GM12891 (cell line): Measurements from ENCODE around the gene CDK18. TPM values are rescaled to one million over a fixed set of nuclear protein-coding genes. Genes with fewer than 3 reads are reported as not detected.

ENCODE experiments used
- DNase-seq: peaks from one replicate; pipeline ENCODE4 v3.0.0; 2011; ENCODE audit warnings: low spot score; ENCODE audit not compliant: insufficient read length
- FAIRE-seq: peaks from 2 replicates; lab custom pipeline; 2011; peaks lifted over from hg19 to GRCh38; lab: Jason Lieb, UNC
- PAX5 ChIP-seq: IDR thresholded peaks from 2 replicates; pipeline ENCODE4 v1.6.1; 2011; ENCODE audit warnings: low read length, moderate library complexity, mild to moderate bottlenecking; ENCODE audit not compliant: insufficient read depth, severe bottlenecking
- POLR2A ChIP-seq: IDR thresholded peaks from 2 replicates; pipeline ENCODE4 v1.6.1; 2011; ENCODE audit warnings: low read depth, low read length, control low read depth
- POLR2AphosphoS5 ChIP-seq: IDR thresholded peaks from 2 replicates; pipeline ENCODE4 v1.6.1; 2011; ENCODE audit warnings: low read depth, low read length, control low read depth
- POU2F2 ChIP-seq: IDR thresholded peaks from 2 replicates; pipeline ENCODE4 v1.6.1; 2011; ENCODE audit warnings: low read depth, mild to moderate bottlenecking, control low read depth, low read length, moderate library complexity
- SPI1 ChIP-seq: IDR thresholded peaks from 2 replicates; pipeline ENCODE4 v1.6.1; 2011; ENCODE audit warnings: low read depth, low read length, control low read depth
- TAF1 ChIP-seq: IDR thresholded peaks from 2 replicates; pipeline ENCODE4 v1.6.1; 2011; ENCODE audit warnings: low read depth, low read length, control low read depth
- polyA plus RNA-seq: library from polyadenylated mRNA; unstranded; fragments of >200 nt; gene quantifications from one replicate; pipeline ENCODE4 v1.2.1, GENCODE V29; 2012; ENCODE audit warnings: low read depth, missing spikeins, inconsistent platforms; ENCODE audit not compliant: missing spikeins

Gene CDK18
- polyA plus RNA-seq: 0.15 TPM

DNA sequence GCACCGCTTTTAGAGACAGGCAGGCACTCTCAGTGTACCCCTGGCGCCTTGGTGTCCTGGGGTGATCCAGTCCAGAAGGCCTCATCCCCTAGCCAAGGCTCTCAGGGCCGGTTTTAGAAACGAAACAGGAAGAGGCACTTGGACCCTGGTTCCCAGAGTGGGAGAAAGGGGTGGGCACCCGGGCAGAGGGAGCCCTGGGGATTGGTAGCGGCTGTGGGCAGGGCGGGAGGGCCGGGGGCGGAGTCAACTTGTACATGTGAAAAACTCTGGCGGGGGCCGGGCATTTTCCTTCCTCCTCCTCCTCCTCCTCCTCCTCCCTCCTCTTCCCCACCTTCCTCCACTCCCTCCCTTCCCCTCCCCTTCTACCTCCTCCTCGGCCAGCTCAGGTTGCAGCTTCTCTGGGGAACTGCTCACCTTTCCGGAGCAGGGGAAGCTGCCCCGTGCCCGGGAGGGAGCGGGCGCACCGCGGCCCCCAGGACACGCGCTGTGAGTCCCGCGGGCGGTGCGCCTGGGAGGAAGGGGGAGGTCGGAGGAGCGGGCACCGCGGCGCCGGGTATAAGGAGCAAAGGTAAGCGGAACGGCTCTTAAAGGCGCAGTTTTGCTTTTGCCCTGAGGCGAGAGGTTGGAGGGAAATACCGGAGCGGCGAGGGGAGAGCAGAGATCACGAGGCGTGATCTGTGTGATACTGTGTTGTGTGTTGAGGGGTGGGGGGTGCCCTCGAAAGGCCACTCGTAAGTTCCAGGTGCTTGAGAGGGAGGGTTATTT is at the start of gene CDK18:
Gene CDK18 (plus strand): TSS at position 359 of the 765 bp plus-strand sequence. CDS start 18,499 bp downstream, outside the sequence.
- no peak for FAIRE-seq
- no peak for DNase-seq
- no peak for TF ChIP-seq SPI1
- no peak for TF ChIP-seq POLR2A
- no peak for TF ChIP-seq TAF1
- TF ChIP-seq POLR2AphosphoS5: no peak
- TF ChIP-seq PAX5: no peak
- no peak for TF ChIP-seq POU2F2

- no peak for DNase-seq
- no peak for FAIRE-seq
Measured at GRCh38 chr1:205454903-205455335, 49.5 kb upstream of the CDK18 start.

DNA sequence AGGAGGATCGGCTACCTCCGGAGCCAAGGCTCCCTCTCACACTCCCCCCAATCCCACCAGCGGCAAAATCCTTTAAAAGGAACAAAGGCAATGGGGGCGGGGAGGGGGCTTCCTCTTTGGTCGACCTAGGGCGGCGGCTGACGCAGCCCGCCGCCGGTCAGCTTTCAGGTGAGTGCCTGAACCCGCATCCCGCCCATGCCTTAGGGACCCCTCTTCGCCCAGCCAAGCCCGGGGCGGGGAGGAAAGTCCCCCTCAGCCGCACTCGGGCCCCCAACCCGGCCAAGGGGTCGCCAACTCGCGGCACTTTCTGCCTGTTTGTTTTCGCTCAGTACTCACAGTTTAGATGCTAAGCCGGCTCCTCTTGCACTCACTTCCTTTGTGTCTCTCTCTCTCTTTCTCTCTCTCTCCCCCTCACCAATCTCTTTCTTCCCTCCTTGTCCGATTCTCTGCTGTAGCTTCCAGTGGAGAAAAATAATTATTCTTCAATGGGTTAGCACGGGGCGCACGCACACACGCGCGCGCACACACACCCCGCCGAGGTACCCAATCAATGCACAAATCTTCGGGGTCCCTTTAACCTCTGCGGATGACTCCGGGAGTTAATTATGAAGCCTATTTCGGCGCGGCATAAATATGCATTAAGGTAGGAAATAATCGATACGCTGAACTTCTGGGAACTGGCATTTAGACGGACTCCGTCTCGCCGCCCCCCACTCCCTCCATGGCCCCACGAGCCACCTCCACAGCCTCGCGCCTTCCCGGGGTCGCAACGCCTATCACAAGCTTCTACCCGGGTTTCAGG is 48.7 kb upstream of the CDK18 start, which contains the start of gene BLACAT1:
Gene BLACAT1 (minus strand): TSS at position 465 of the 802 bp plus-strand sequence.
- DNase-seq (no peak), FAIRE-seq (no peak)
- no peak for TF ChIP-seq TAF1
- no peak for TF ChIP-seq POLR2AphosphoS5
- no peak for TF ChIP-seq POU2F2
- no peak for TF ChIP-seq SPI1
- no peak for TF ChIP-seq PAX5

More at GRCh38 chr1:205454903-205455335, 49.5 kb upstream of the CDK18 start:
- TF ChIP-seq PAX5: no peak

DNA sequence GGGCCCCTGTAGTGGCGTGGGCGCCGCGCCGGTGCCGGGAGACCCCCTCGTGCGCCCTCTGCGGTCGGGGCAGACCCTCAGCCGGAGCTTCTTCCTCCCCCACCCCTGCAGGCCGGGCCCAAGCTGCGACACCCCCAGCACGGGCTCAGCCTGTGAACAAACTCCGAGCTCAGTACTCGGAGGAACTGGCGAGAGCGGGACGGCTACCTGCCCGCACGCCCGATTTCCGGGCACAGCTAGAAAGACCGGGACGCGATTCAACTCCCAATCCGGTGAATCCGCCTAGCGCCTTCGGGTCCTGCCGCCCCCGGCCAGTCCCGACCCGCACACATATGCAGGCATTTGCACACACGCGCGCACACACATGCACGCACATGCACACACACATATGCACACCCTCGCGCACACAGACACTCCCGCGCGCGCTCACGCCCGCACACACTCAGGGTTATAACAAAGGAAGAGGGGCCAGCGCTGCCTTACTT is 48.0 kb upstream of the CDK18 start:
- FAIRE-seq (no peak), DNase-seq (no peak)
- no peak for TF ChIP-seq POLR2AphosphoS5
- no peak for TF ChIP-seq POLR2A
- no peak for TF ChIP-seq PAX5
- TF ChIP-seq POU2F2: no peak
- TF ChIP-seq TAF1: no peak
- no peak for TF ChIP-seq SPI1

- FAIRE-seq: no peak
- TF ChIP-seq POLR2A: no peak
- TF ChIP-seq SPI1: no peak
- TF ChIP-seq PAX5: no peak
- no peak for TF ChIP-seq POU2F2
- no peak for TF ChIP-seq TAF1
- TF ChIP-seq POLR2AphosphoS5: no peak
- DNase-seq: no peak
Measured at GRCh38 chr1:205456868-205457745, 47.4 kb upstream of the CDK18 start.

DNA sequence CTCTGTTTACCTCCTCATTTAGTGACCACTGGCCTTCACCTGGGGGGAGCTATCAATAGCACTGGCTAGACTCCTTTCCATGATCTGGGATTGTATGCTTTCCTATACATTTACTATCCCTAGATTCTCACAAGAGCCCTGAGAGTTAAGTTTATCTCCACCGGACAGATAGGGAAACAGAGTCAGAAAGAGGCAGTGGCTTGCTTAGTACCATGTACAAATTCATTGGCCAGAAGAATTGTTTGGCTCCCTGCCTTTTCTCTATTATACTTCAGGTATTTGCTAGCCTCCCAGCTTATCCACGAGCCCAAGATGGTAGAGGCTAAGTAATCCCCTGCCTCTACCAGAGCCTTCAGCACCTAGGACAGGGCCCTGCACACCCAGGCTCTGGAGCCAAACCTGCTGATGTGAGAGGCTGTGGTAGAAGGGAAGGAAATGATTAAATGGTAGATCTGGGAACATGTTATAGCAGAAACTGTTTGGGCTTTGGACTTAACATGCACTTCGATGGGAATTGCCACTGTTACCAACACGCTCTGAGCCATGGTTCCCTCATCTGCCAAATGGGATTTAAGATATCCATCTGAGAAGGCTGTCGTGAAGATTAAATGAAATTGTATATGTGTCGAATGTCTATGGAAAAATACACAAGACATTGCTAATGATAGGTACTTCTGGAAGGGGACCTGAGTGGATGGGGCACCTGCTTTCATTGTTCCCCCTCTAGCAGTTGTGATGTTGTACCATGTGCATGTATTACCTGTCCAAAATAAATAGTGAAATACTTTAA is 45.5 kb upstream of the CDK18 start:
- TF ChIP-seq TAF1: no peak
- TF ChIP-seq PAX5: no peak
- DNase-seq (no peak), FAIRE-seq (no peak)

GRCh38 chr1:205465392-205465791 is 39.1 kb upstream of the CDK18 start:
- DNase-seq (no peak), FAIRE-seq (no peak)
- TF ChIP-seq POU2F2 (no peak), TAF1 (no peak), POLR2A (no peak), POLR2AphosphoS5 (no peak), SPI1 (no peak), PAX5 (no peak)

DNA sequence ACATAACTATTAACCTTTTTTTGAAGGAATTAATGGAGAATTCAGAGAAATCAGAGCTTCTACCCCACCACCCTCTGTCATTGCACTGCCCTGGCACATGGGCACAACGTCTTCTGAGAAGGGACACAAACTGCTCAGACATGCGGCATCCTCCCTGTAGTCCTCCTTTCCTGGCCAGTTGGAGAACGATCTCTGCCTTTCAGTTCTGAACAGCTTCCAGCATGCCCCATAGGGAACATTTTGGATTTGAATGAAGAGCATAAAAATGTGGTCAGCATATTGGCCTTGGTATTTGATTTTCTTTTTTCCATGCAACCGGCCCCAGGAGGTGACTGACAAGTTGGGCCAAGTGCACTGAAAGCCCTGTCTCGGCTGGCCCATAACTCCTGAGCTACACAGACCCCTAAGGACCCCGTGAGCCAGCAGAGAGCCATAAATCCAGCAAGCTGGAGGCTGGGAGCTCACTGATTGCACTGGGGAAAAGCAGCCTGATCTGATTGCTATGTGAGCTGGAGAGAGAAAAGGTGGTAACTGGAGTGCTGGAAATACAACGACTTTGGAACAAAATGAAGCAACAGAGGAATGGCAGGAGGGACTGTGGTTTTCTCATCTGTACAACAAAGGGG is 37.8 kb upstream of the CDK18 start:
- FAIRE-seq (no peak), DNase-seq (no peak)
- TF ChIP-seq SPI1 (no peak), POU2F2 (no peak), POLR2A (no peak), POLR2AphosphoS5 (no peak), TAF1 (no peak), PAX5 (no peak)
